ENCODE data around the gene LACTBL1.

- TF ChIP-seq CTCF (conservative IDR thresholded peaks at IDR 0.05; ENCODE audit: low read length) (no peak), EZH2phosphoT487 (IDR thresholded peaks at IDR 0.05; ENCODE audit: borderline replicate concordance, low read depth, low read length) (no peak)
Observed at GRCh38 chr1:22966309-22966708, 6.4 kb downstream of the LACTBL1 start.
